LNCaP clone FGC (cell line): Measurements from ENCODE around the gene MZT1.

Source experiments
- DNase-seq: peaks from one replicate; pipeline ENCODE4 v3.0.0-alpha.2; 2011; ENCODE audit warnings: low read depth
- H3K4me3 ChIP-seq: 2 replicates; pipeline ENCODE4 v1.5.1; 2011; ENCODE audit warnings: mild to moderate bottlenecking, low read depth, low read length, control low read depth
- TF ChIP-seq, protein P1 (sequence below): IDR thresholded peaks from 2 replicates; pipeline ENCODE4 v1.5.1; 2012; ENCODE audit warnings: mild to moderate bottlenecking; ENCODE audit not compliant: control insufficient read depth, insufficient read depth; ENCODE audit errors: extremely low read depth

Gene MZT1

DNA sequence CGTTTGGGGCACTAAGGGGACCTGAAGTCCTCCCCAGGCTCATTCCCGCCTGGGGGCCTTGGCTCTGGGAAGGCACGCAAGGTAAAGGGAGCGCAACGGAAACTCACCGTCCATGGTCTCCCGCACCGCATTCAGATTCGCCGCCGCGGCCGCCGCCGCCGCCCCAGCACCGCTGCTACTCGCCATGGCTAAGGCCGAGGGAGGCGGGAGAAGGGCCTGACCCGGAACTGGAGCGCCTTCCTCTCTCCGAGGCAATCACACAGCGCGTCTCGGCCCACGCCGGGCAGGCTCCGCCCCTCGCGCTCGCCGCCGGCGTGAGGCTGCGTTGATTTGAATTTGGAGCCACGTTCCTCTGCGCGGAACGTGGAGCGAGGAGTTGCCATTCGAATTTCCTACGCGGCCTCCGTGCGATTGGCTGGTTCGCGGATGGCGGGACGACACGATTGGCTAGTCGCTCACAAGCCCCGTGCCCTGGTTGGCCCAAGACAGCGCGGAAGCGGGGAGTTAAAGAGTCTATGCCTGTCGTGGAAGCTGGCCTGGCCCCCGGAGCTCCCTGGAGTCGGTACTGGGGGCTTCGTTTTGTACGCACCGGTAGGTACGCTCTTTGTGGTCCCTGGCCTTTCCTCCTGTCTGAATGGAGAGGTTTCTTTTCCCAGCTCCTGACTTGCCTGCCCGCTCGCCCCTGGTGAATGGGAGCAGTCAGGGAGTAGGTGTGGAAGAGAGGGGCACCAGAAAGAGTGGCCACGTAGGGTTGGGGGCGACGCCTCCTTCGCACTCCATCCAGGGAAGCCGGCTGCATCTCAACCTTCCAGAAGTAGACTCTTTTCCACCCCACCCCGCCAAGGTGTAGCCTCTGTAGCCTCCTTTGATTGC, at the start of gene MZT1, which contains the start of gene BORA:
MZT1 (minus strand) TSS at position 213 of the 873 bp plus-strand sequence; CDS start at position 186, 27 bp downstream.
BORA (plus strand) TSS at position 507 of the 873 bp plus-strand sequence. CDS start 1,018 bp downstream, outside the sequence.
- peak; percentile 77 for DNase-seq
- TF ChIP-seq, protein P1, sequence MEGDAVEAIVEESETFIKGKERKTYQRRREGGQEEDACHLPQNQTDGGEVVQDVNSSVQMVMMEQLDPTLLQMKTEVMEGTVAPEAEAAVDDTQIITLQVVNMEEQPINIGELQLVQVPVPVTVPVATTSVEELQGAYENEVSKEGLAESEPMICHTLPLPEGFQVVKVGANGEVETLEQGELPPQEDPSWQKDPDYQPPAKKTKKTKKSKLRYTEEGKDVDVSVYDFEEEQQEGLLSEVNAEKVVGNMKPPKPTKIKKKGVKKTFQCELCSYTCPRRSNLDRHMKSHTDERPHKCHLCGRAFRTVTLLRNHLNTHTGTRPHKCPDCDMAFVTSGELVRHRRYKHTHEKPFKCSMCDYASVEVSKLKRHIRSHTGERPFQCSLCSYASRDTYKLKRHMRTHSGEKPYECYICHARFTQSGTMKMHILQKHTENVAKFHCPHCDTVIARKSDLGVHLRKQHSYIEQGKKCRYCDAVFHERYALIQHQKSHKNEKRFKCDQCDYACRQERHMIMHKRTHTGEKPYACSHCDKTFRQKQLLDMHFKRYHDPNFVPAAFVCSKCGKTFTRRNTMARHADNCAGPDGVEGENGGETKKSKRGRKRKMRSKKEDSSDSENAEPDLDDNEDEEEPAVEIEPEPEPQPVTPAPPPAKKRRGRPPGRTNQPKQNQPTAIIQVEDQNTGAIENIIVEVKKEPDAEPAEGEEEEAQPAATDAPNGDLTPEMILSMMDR: no peak
- H3K4me3 ChIP-seq: peak within 1 kb of the TSS; percentile 76

DNA sequence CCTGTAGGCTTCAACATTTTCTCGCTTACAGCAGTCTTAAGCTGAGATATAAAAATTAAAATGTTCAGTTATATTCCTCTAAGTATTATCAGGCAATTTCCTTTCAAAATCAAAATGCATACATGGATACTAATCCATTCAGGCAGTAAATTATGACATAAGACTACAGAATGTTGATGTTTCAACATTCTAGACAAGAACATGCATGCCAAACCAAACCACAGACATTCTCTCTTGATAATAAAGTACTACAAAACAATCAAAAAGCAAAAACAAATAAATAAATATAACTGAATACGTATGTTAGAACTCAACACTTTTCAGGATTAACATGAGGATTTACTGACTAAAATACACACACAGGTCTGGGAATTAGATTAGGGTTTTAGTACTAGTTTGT, 46.6 kb upstream of the MZT1 start:
- no peak overlapping the region for H3K4me3 ChIP-seq
- DNase-seq: no peak
- TF ChIP-seq, protein P1: no peak

GRCh38 chr13:72763411-72763810, 36.0 kb upstream of the MZT1 start:
- no peak overlapping the region for H3K4me3 ChIP-seq
- DNase-seq: no peak
- TF ChIP-seq, protein P1: no peak

DNA sequence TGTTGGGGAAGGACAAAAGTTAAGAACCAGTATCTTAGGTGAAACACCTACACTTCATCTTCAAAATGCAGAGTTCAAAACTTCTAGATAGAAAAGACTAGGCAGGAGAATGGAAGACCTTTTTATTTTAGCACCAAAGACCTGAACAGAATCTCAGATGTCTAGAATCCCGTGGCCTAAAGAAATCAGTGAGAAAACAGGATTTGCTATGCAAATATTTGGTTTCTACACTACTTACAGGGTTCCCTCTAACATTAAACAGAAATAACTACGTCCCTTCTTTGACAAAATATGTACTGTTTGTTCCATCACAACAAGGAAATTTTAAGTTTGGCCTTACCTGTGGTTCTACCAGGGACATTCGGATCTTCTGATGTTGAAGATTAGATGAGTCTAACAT, 32.8 kb upstream of the MZT1 start:
- H3K4me3 ChIP-seq: no peak overlapping the region
- DNase-seq: no peak

GRCh38 chr13:72757792-72758535, 30.5 kb upstream of the MZT1 start:
- TF ChIP-seq, protein P1: no peak
- DNase-seq: no peak
- no peak overlapping the region for H3K4me3 ChIP-seq

More for the DNA sequence above, 32.8 kb upstream of the MZT1 start:
- TF ChIP-seq, protein P1: no peak

DNA sequence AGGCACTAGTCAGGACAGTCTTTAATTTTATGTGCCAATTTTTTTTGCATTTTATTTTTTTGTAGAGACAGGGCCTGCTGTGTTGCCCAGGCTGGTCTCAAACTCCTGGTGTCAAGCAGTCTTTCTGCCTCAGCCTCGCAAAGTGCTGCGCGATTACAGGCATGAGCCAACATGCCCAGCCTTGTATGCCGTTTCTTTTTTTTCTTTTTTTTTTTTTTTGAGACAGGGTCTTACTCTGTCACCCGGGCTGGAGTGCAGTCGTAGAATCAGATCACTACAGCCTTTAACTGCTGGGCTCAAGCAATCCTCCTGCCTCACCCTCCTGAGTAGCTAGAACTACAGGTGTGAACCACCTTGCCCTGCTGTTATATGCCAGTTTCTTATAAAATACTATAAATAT, 26.7 kb upstream of the MZT1 start:
- DNase-seq: no peak
- TF ChIP-seq, protein P1: no peak
- H3K4me3 ChIP-seq: no peak overlapping the region
